GM18498 (cell line): ENCODE data around the gene OR1N1.
"Not testable (repeated sequence)": the region's sequence is repeated elsewhere in the genome, so short reads cannot be mapped to it uniquely, and the experiment has no call there.

Source experiments
- ATAC-seq: cut with Tn5 transposase; IDR thresholded peaks from one replicate; pipeline ENCODE4 v1.9.1; 2021; ENCODE audit warnings: mild to moderate bottlenecking, moderate library complexity; ENCODE audit not compliant: unreplicated experiment

Gene OR1N1

GRCh38 chr9:122527193-122527592 is at the start of gene OR1N1:
Gene OR1N1 (minus strand): TSS chr9:122527293. CDS start chr9:122527293, 0 bp downstream.
- ATAC-seq = no peak

- no peak for ATAC-seq
Measured at GRCh38 chr9:122572456-122572855, 45.4 kb upstream of the OR1N1 start.

GRCh38 chr9:122567901-122568300 is 40.8 kb upstream of the OR1N1 start:
- ATAC-seq = no peak

- ATAC-seq = no peak
Measured at GRCh38 chr9:122562134-122562760, 35.2 kb upstream of the OR1N1 start.

- no peak for ATAC-seq
Measured at GRCh38 chr9:122561446-122561845, 34.4 kb upstream of the OR1N1 start.

- no peak for ATAC-seq
Measured at GRCh38 chr9:122552812-122553211, 25.7 kb upstream of the OR1N1 start, which contains the start of gene OR1N2. Gene OR1N2 (plus strand): TSS chr9:122553112. CDS start chr9:122553212, 100 bp downstream.

GRCh38 chr9:122551371-122551770 is 24.3 kb upstream of the OR1N1 start:
- ATAC-seq = no peak

- no peak for ATAC-seq
Measured at GRCh38 chr9:122546196-122546595, 19.1 kb upstream of the OR1N1 start.

- ATAC-seq = no peak
Measured at GRCh38 chr9:122538757-122539156, 11.7 kb upstream of the OR1N1 start.

GRCh38 chr9:122537066-122537465 is 10.0 kb upstream of the OR1N1 start:
- not testable (repeated sequence) for ATAC-seq

GRCh38 chr9:122536134-122536533 is 9.0 kb upstream of the OR1N1 start:
- no peak for ATAC-seq

GRCh38 chr9:122531157-122531556 is 4.1 kb upstream of the OR1N1 start:
- ATAC-seq = not testable (repeated sequence)

GRCh38 chr9:122526602-122527001 is 491 bp downstream of the OR1N1 start:
- no peak for ATAC-seq

GRCh38 chr9:122519376-122519775 is 7.7 kb downstream of the OR1N1 start:
- ATAC-seq = no peak

- no peak for ATAC-seq
Measured at GRCh38 chr9:122518841-122519240, 8.3 kb downstream of the OR1N1 start, which contains the start of gene OR1J4. Gene OR1J4 (plus strand): TSS chr9:122519141. CDS start chr9:122519141, 0 bp downstream.

GRCh38 chr9:122518226-122518625 is 8.9 kb downstream of the OR1N1 start:
- ATAC-seq = no peak

- no peak for ATAC-seq
Measured at GRCh38 chr9:122510502-122510901, 16.6 kb downstream of the OR1N1 start, which contains the start of gene OR1J2. Gene OR1J2 (plus strand): TSS chr9:122510802. CDS start chr9:122510802, 0 bp downstream.

GRCh38 chr9:122506964-122507363 is 20.1 kb downstream of the OR1N1 start:
- no peak for ATAC-seq

- no peak for ATAC-seq
Measured at GRCh38 chr9:122498883-122499288, 28.2 kb downstream of the OR1N1 start.

GRCh38 chr9:122479062-122479461 is 48.0 kb downstream of the OR1N1 start:
- ATAC-seq = no peak

GRCh38 chr9:122477826-122478225 is 49.3 kb downstream of the OR1N1 start, which contains the start of gene OR1J1:
Gene OR1J1 (minus strand): TSS chr9:122477926. CDS start chr9:122477926, 0 bp downstream.
- no peak for ATAC-seq

- no peak for ATAC-seq
Measured at GRCh38 chr9:122477346-122477745, 49.7 kb downstream of the OR1N1 start.
